Activated naive CD8-positive, alpha-beta T cell treated with anti-CD3 and anti-CD28 coated beads for 36 hours (primary cell): ENCODE measurements around the gene PLA2G4E. TPM values are rescaled to one million over a fixed set of nuclear protein-coding genes. Genes with fewer than 3 reads are reported as not detected.

Experiments
- DNase-seq: peaks from one replicate; pipeline ENCODE4 v3.0.0; 2021
- H3K27ac Mint-ChIP-seq: one replicate; pipeline ENCODE4 v1.8.0; 2022; ENCODE audit warnings: mild to moderate bottlenecking, moderate library complexity, mixed read lengths
- H3K27me3 Mint-ChIP-seq: one replicate; pipeline ENCODE4 v1.8.0; 2022; ENCODE audit warnings: mild to moderate bottlenecking, mixed read lengths
- H3K36me3 Mint-ChIP-seq: one replicate; pipeline ENCODE4 v1.8.0; 2021; ENCODE audit warnings: mild to moderate bottlenecking, mixed read lengths
- H3K4me1 Mint-ChIP-seq: one replicate; pipeline ENCODE4 v1.8.0; 2021; ENCODE audit warnings: mixed read lengths
- H3K4me3 Mint-ChIP-seq: one replicate; pipeline ENCODE4 v1.8.0; 2022; ENCODE audit warnings: mild to moderate bottlenecking, moderate library complexity, mixed read lengths
- H3K9me3 Mint-ChIP-seq: one replicate; pipeline ENCODE4 v1.8.0; 2022; ENCODE audit warnings: mixed read lengths
- total RNA-seq, 2 experiments: library from RNA; stranded (reverse); gene quantifications; one replicate each; pipeline ENCODE4 v1.2.3, GENCODE V29; 2021

PLA2G4E gene
- total RNA-seq, 2 experiments from 2014 or later = not detected

DNA sequence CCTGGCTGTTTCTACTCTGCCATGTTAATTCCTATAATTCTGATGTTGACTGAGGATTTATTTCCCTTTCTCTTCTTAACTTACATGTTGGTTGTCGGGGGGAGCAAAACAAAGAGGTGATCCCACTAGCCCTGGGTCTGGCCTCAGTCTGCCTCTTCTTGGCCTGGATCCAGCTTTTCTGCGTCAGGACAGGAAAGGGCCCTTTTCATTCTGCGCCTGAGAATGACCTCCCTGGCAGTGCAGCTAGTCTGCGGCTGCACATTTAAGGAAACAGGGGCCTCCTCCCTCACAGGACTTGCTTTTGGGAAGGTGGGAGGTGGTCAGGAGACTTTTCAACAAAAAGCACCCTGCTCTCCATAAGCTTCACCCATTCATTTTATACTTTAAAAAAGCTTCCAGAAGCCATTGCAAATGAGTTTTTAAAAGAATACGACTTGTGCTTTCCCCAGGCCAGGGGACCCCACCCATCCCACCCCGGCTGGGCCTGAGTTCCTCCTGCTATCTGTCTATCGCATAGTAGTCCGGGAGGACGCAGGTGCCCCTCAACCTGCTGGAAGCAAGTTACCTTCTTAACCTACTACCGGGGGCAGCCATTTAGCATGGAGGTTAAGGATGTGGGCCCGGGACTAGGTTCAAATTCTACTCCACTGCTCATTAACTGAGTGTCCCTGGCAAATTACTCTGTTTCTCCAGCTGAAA is 27.2 kb downstream of the PLA2G4E start:
- Mint-ChIP-seq H3K4me3 (no peak overlapping the region), H3K36me3 (no peaks in the 10 kb centered on the region), H3K4me1 (no peaks in the 10 kb centered on the region), H3K27me3 (no peaks in the 10 kb centered on the region), H3K27ac (no peak overlapping the region), H3K9me3 (no peaks in the 10 kb centered on the region)
- no peak for DNase-seq

DNA sequence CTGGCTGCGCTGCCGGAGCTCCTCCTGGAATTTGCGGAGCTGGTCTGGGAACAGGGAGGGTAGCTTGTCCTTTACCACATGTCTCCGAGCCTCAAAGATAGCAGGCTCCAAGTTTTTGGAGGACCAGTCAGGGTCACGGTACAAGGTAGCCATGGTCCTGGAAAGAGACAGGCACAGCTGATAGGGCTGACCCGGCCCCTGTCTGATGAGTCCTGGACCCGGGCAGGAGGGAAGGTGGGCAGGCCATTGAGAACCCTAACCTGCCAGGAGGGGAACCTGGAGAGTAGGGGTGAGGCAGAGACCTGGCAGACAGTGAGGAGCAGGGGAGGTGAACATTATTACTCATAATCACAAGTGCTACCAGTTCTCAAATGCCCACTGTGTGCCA is 28.0 kb downstream of the PLA2G4E start:
- Mint-ChIP-seq H3K27ac (no peak overlapping the region), H3K36me3 (no peaks in the 10 kb centered on the region), H3K9me3 (no peaks in the 10 kb centered on the region), H3K4me1 (no peaks in the 10 kb centered on the region), H3K4me3 (no peak overlapping the region), H3K27me3 (no peaks in the 10 kb centered on the region)
- DNase-seq = no peak

DNA sequence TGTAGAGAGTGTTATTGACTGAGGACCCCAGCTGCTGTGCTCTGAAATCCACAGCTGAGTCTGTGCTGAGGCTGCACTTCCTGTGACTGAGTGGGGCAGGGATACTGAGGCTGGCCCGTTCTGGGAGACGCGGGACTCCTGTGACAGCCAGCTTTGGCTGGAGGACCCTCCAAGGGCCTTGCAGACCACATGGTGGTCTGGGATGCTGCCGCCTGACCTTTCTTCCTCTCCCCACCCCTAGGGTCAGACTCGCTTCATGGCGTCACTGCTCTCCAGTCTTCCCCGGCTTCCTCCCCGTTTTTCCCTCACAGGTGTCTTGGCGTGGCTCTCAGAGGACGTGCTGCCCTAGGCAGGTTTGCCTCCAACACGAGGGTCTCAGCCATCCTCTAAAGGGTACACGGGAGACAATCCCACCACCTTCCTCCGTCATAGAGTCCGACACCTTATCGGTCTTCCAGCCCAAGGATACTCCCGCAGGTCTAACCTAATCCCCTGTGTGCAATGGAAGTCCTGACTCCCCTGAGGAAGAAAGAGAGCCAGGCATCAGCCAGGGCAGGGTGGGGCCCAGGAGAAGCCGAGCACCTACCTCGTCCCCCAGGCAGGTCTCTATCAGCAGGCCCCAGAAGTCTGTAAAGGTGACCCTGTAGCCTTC is 28.6 kb downstream of the PLA2G4E start:
- no peaks in the 10 kb centered on the region for H3K36me3 Mint-ChIP-seq
- no peak overlapping the region for H3K4me3 Mint-ChIP-seq
- no peaks in the 10 kb centered on the region for H3K9me3 Mint-ChIP-seq
- no peak for DNase-seq
- no peaks in the 10 kb centered on the region for H3K27me3 Mint-ChIP-seq
- H3K27ac Mint-ChIP-seq = no peak overlapping the region
- H3K4me1 Mint-ChIP-seq = no peaks in the 10 kb centered on the region

DNA sequence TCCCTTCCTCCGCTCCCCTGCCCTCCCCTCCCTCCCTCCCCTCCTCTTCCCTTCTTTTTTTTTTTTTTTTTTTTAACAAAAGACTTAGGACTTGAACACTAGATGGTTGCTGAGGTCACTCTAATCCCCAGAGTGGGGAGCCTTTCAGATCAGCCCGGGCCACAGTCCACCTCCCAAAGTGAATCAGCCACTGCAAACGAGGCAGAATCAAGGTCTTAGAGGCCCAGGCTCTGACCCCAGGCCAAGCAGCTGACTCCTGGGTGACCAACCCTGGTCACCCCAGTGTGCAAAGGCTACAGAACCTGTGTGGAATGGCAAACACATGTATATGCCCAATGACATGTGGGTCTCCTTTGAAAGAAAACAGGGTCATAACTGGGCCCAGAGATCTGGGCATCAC is 30.2 kb downstream of the PLA2G4E start:
- DNase-seq = no peak
- Mint-ChIP-seq H3K27ac (no peak overlapping the region), H3K4me3 (no peak overlapping the region), H3K4me1 (no peaks in the 10 kb centered on the region), H3K27me3 (no peaks in the 10 kb centered on the region), H3K36me3 (no peaks in the 10 kb centered on the region), H3K9me3 (no peaks in the 10 kb centered on the region)

DNA sequence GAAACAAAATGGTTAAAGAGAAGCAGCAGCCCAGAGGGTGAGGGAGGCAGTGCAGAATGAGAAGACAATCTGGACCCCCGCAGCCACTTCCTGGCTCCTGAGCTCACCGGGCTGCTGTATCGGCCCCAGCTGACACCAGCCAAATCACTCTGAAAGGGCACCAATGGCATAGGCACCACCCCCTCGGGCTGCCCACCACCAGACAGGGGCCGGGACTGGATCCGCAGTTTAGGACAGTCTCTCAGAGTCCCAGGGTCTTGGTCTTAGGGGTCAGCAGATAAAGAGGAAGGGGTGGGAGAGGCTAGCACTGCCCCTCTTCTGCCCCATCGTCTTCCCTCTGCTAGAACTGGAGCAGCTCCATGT is 30.6 kb downstream of the PLA2G4E start:
- no peak overlapping the region for H3K27ac Mint-ChIP-seq
- H3K27me3 Mint-ChIP-seq = no peaks in the 10 kb centered on the region
- no peaks in the 10 kb centered on the region for H3K9me3 Mint-ChIP-seq
- H3K4me3 Mint-ChIP-seq = no peak overlapping the region
- DNase-seq = no peak
- no peaks in the 10 kb centered on the region for H3K4me1 Mint-ChIP-seq
- no peaks in the 10 kb centered on the region for H3K36me3 Mint-ChIP-seq

DNA sequence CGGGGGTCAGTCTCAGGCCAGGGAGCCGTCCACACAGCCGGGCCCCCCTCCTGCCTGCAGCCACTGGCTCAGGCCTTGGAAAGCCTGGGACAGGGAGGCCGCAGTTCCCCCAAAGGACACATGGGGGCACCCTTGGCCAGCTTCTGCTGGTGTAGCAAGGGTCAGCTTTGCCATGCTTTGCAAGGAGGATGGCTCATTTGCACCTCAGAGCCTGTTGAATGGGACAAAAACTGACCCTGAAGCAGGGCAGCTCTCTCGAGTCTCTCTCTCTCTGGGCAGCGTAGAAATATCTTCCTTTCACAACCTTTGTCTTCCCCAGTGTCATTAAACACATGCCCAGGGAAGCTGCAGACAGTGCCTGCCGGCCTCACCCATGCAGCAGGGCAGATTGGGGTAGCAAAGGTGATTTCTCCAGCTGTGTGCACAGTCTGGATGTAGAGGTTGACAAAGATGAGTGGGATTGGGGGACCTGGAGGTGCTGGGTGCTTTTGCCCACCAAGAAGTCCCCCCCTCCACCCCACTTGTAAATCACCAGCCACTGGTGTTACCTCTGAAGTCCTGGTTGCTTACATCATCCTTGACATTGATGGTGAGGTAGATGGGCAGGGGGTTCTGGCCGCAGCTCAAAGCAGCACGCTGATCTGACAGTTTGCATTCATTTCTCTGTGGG is 31.1 kb downstream of the PLA2G4E start:
- H3K9me3 Mint-ChIP-seq = no peaks in the 10 kb centered on the region
- no peak overlapping the region for H3K4me3 Mint-ChIP-seq
- no peaks in the 10 kb centered on the region for H3K4me1 Mint-ChIP-seq
- peak; percentile 78 for DNase-seq
- no peak overlapping the region for H3K27ac Mint-ChIP-seq
- H3K27me3 Mint-ChIP-seq = no peaks in the 10 kb centered on the region
- H3K36me3 Mint-ChIP-seq = no peaks in the 10 kb centered on the region

DNA sequence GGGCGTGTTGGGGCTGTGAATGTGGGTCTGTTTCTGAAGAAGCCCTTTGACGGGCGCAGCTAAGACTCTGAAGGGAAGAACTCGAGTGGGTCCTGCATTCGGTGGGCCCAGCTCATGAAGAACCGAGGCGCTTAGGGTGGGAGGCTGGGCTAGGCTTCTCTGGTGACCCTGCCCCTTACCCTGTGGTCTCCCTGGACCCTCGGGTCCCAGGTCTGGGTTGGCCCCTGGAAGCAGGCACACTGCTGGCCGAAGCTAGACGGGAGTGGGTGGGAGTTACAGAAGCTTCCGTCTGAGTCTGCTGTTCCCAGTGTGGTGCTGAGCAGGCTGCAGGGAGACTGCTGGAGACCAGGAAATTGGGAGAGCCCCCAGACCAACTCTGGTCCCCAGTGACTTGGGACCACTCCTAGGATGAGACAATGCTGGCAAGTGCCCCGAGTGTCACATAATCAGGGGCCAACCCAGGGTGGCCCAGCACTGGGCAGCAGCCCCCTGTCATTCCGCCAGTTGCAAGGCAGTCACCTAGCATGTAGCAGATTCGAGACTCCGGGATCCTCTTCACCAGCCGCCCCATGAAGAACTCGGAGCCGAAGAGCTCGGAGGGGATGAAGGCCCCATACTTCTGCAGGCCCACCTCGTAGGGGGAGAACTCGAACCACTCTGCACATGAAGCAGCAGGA is 31.8 kb downstream of the PLA2G4E start:
- no peak for DNase-seq
- Mint-ChIP-seq H3K4me3 (no peak overlapping the region), H3K27ac (no peak overlapping the region), H3K4me1 (no peaks in the 10 kb centered on the region), H3K36me3 (no peaks in the 10 kb centered on the region), H3K9me3 (no peaks in the 10 kb centered on the region), H3K27me3 (no peaks in the 10 kb centered on the region)

DNA sequence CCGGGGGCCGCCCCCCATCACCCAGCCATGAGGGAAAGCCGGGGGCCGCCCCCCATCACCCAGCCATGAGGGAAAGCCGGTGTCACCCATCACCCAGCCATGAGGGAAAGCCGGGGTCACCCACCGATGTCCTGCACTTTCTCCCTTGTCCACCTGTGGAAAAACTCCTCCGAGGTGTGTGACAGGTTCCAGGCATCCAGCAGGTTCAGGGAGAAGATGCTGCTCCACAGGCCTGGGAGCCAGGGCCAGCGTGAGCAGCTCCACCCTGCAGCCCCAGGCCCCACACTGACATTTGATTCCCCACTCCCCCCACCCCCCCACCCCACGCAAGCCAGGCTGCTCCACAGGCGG is 32.9 kb downstream of the PLA2G4E start:
- no peaks in the 10 kb centered on the region for H3K27me3 Mint-ChIP-seq
- H3K9me3 Mint-ChIP-seq = no peaks in the 10 kb centered on the region
- H3K4me1 Mint-ChIP-seq = no peaks in the 10 kb centered on the region
- no peaks in the 10 kb centered on the region for H3K36me3 Mint-ChIP-seq
- no peak for DNase-seq
- H3K4me3 Mint-ChIP-seq = no peak overlapping the region
- H3K27ac Mint-ChIP-seq = no peak overlapping the region

DNA sequence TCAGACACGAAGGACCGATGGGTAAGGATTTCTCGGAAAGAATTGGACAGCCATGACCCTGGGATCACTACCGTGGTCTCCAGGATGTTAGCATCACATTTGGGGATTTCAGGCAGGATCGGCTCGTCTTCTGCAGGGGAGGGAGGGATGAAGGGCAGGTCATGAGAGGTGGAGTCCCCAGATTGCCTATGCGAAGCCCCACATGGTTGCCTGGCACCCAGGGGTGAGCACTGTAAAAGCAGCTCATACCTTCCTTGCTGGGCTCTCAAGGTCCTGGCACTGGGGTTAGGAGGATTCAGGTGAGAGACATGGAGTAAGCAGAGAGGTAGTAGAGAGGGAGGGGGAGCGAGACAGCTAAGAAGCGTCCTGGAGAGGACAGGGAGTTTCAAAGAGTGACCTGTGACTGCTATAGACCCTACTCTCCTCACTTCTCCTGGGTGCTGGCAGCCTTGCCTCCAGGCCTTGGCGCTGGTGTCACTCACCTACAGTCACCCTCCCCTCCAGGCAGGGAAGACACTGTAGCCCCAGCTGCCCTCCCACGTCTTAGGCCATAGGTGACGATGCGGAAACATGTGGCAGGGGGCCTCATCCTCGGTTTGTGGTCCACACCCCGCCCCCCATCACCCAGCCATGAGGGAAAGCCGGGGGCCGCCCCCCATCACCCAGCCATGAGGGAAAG is 33.5 kb downstream of the PLA2G4E start:
- DNase-seq = no peak
- no peak overlapping the region for H3K4me3 Mint-ChIP-seq
- no peak overlapping the region for H3K27ac Mint-ChIP-seq
- H3K9me3 Mint-ChIP-seq = no peaks in the 10 kb centered on the region
- no peaks in the 10 kb centered on the region for H3K4me1 Mint-ChIP-seq
- no peaks in the 10 kb centered on the region for H3K36me3 Mint-ChIP-seq
- no peaks in the 10 kb centered on the region for H3K27me3 Mint-ChIP-seq

DNA sequence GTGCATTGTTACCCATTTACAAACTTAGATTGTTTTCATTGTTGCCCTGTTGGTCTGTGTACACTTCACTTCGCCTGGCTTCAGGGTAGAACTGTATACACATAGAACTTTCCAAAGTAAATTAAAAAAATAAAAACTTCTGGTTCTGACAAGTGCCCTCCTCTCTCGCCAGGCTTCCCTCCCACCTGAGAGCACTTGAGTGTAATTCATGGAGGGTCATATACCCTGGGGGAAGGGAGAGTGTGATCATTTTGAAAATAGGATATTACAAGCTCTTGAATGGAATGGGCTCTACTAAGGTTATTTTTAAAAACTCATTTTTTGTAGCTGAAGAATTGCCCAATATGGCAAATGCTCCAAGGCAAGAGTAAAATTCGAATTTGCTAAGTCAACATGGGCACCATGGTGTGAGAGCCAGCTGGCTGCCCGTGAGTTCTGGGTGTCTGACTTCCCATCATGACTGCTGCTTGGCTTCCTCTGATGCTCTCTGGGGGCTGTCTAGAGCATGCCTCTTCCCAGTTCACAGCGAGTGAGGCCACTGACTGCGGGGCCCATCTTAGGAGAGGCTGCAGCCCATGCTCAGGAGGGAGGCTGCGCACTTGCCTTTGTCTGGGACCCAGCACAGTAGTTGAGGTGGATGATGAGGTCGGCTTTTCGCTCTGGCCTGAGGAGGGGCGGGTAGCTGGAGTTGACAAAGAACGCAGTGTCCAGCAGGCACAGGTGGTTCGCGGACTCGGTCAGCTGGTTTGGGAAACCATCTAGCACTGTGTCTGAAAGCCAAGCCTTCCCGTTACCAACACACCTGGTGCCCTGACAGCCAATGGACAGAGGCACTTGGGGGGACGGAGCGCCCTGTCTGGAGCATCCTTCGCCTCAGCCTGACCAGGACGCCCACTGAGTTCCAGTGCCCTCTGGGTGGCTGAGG is 35.3 kb downstream of the PLA2G4E start:
- Mint-ChIP-seq H3K4me1 (no peaks in the 10 kb centered on the region), H3K36me3 (no peaks in the 10 kb centered on the region), H3K27ac (no peak overlapping the region), H3K9me3 (no peaks in the 10 kb centered on the region), H3K4me3 (no peak overlapping the region), H3K27me3 (no peaks in the 10 kb centered on the region)
- no peak for DNase-seq

DNA sequence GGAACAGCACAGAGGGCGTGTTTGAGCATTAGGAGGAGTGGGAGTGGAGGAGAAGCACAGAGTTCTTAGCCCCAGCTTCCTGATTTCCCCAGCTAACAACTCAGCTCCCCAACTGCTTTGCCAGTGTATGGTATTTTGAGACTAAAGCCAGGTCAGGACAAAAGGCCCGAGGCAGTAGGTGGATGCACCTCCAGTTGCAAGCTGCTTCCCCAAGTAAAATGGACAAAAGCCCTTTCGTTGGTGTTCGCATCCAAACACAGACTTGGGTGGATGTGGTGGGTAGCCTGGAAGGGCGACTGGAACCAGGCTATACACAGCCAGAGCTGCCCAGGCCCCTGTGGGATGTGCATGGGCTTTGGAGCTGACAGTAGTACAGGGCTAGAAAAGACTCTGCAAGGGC is 36.2 kb downstream of the PLA2G4E start:
- Mint-ChIP-seq H3K9me3 (no peaks in the 10 kb centered on the region), H3K4me3 (no peak overlapping the region), H3K27ac (no peak overlapping the region), H3K27me3 (no peaks in the 10 kb centered on the region), H3K36me3 (no peaks in the 10 kb centered on the region), H3K4me1 (no peaks in the 10 kb centered on the region)
- no peak for DNase-seq

DNA sequence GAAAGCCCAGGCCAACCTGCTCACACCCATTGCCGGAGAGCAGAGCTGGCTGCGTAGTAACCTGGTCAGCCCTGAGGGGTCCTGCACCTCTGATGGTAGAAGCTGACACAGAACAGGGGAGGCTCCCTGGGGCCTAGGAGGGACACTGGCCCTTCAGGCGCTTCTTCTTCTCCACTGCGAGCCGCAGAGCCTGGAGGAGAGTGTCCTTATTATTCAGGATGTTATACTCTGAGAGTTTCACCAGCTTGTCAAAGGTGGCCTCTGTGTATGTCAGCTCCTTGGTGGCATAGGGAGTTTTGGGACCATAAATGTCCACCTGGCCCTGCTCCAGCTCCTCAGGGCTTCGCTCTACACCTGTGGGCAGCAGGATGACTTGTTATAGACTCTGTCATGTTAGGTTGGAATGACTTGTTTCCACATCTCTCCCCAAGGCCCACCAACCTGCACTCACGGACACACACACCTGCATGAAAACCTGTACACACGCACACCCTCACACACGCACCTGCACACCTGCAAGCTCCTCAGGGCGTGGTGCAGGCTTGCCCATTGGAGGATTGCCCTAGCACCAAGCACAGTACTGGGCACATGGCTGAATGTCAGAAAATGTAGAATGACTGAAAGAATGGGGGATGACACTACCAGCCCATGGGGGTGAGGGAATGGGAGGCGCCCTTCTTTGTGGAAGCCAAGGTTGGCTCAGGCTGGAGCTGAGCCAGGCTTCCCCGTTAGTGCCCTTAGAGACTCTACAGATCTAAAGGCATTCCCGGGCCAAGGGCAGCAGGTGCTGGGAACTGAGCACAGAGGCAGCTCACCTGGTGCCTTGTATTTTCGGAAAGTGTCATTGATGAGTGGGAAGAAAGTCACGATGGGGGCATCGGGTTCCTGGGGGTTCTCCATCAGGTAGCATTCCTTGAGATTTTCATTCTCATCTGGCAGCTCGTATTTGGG is 36.9 kb downstream of the PLA2G4E start:
- Mint-ChIP-seq H3K4me1 (no peaks in the 10 kb centered on the region), H3K9me3 (no peaks in the 10 kb centered on the region)
- no peak for DNase-seq

DNA sequence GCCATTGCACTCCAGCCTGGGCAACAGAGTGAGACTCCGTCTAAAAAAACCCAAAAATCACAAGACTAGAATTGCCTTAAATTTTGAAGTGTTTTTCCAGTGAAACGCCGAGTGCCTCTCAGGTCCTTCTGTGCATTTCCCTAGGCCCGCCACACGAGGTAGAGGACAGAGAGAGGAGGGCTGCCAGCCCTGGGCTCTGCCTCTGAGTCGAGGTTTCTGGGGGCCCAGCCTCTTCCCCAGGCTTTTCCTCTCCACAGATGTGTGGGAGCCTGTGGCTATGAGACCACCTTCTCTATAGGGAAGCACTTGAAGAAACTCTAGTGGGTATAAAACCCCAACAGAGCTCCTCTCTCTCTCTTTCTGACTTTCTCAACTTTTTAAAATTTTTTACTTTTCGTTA is 37.6 kb downstream of the PLA2G4E start:
- H3K4me3 Mint-ChIP-seq = no peak overlapping the region
- DNase-seq = no peak
- H3K4me1 Mint-ChIP-seq = no peaks in the 10 kb centered on the region
- H3K36me3 Mint-ChIP-seq = no peaks in the 10 kb centered on the region
- no peaks in the 10 kb centered on the region for H3K9me3 Mint-ChIP-seq
- H3K27me3 Mint-ChIP-seq = no peaks in the 10 kb centered on the region
- H3K27ac Mint-ChIP-seq = no peak overlapping the region

More for the DNA sequence above, 36.9 kb downstream of the PLA2G4E start:
- H3K27me3 Mint-ChIP-seq = no peaks in the 10 kb centered on the region
- no peak overlapping the region for H3K4me3 Mint-ChIP-seq
- H3K36me3 Mint-ChIP-seq = no peaks in the 10 kb centered on the region
- no peak overlapping the region for H3K27ac Mint-ChIP-seq
